CD1c-positive myeloid dendritic cell (primary cell): Measurements from ENCODE around the gene CDX1.

Experiments used
- DNase-seq: peaks from one replicate; pipeline ENCODE4 v3.0.0-alpha.2; 2016; ENCODE audit errors: extremely low spot score

The CDX1 gene

GRCh38 chr5:150146862-150147601 is 19.5 kb upstream of the CDX1 start:
- no peak for DNase-seq

GRCh38 chr5:150147670-150148069 is 18.9 kb upstream of the CDX1 start:
- no peak for DNase-seq

GRCh38 chr5:150148117-150148927 is 18.3 kb upstream of the CDX1 start:
- no peak for DNase-seq

- DNase-seq: no peak
Observed at GRCh38 chr5:150149618-150150017, 17.0 kb upstream of the CDX1 start.

GRCh38 chr5:150152636-150153462 is 13.7 kb upstream of the CDX1 start:
- no peak for DNase-seq

- no peak for DNase-seq
Observed at GRCh38 chr5:150153483-150153882, 13.1 kb upstream of the CDX1 start.

- no peak for DNase-seq
Observed at GRCh38 chr5:150153957-150154617, 12.5 kb upstream of the CDX1 start.

- DNase-seq: no peak
Observed at GRCh38 chr5:150154618-150155128, 11.9 kb upstream of the CDX1 start.

- DNase-seq: peak; percentile 13
Observed at GRCh38 chr5:150155258-150156026, 11.1 kb upstream of the CDX1 start, which contains the start of gene PDGFRB. Gene PDGFRB (minus strand): TSS chr5:150155845. CDS start chr5:150137047, 18,798 bp downstream.

GRCh38 chr5:150156027-150156368 is 10.6 kb upstream of the CDX1 start:
- DNase-seq: no peak

GRCh38 chr5:150156540-150156939 is 10.0 kb upstream of the CDX1 start:
- DNase-seq: no peak

GRCh38 chr5:150157168-150157567 is 9.4 kb upstream of the CDX1 start:
- no peak for DNase-seq

GRCh38 chr5:150158170-150158949 is 8.2 kb upstream of the CDX1 start:
- no peak for DNase-seq

- DNase-seq: no peak
Observed at GRCh38 chr5:150159031-150159430, 7.5 kb upstream of the CDX1 start.

- peak; percentile 22 for DNase-seq
Observed at GRCh38 chr5:150159741-150160179, 6.8 kb upstream of the CDX1 start.

GRCh38 chr5:150160448-150161081 is 6.0 kb upstream of the CDX1 start:
- no peak for DNase-seq

GRCh38 chr5:150161242-150162141 is 5.1 kb upstream of the CDX1 start:
- DNase-seq: peak; percentile 71

- no peak for DNase-seq
Observed at GRCh38 chr5:150162142-150162513, 4.5 kb upstream of the CDX1 start.
